Renal cortex interstitium (tissue), 15 donors: ENCODE data around the gene PRKD3. TPM values are rescaled to one million over a fixed set of nuclear protein-coding genes. Genes with fewer than 3 reads are reported as not detected.

Experiments
- DNase-seq, 11 donors: peaks; one replicate each; pipeline ENCODE4 v3.0.0-alpha.2; 2013; ENCODE audit warnings: low read depth in 9 of 11, low spot score in 4 of 11; ENCODE audit errors: extremely low read depth in 1 of 11
- long read RNA-seq, 16 experiments: transcript quantifications; one replicate each; lab custom pipeline, GENCODE V29; 2026
- polyA plus RNA-seq, 3 donors: library from polyadenylated mRNA; unstranded; fragments of 120-200 nt; gene quantifications; one replicate each; pipeline ENCODE4 v1.2.1, GENCODE V29; 2013; ENCODE audit not compliant: insufficient read length in 3 of 3

Gene PRKD3
- 10 to 100 TPM; 50.2 to 55.6 (median 55.4) TPM for polyA plus RNA-seq
- long read RNA-seq, donor 1, full-length matches to known transcripts: 4 of 4 reads
- long read RNA-seq, donor 1, partial matches to known transcripts: 0 of 4 reads
- long read RNA-seq, donor 1, other reads (novel, unspliced or antisense): 0 of 4 reads
- long read RNA-seq, donor 2, full-length matches to known transcripts: 1 of 1 reads
- long read RNA-seq, donor 2, partial matches to known transcripts: 0 of 1 reads
- long read RNA-seq, donor 2, other reads (novel, unspliced or antisense): 0 of 1 reads
- long read RNA-seq, donor 3, partial matches to known transcripts: 44 of 44 reads
- long read RNA-seq, donor 3, other reads (novel, unspliced or antisense): 0 of 44 reads
- long read RNA-seq, donor 4, partial matches to known transcripts: 32 of 33 reads
- long read RNA-seq, donor 4, other reads (novel, unspliced or antisense): 0 of 33 reads
- long read RNA-seq, donor 5: 0 reads
- long read RNA-seq, donor 6, partial matches to known transcripts: 5 of 6 reads
- long read RNA-seq, donor 6, other reads (novel, unspliced or antisense): 0 of 6 reads
- long read RNA-seq, donor 7, full-length matches to known transcripts: 3 of 3 reads
- long read RNA-seq, donor 7, partial matches to known transcripts: 0 of 3 reads
- long read RNA-seq, donor 7, other reads (novel, unspliced or antisense): 0 of 3 reads
- long read RNA-seq, donor 8, full-length matches to known transcripts: 2 of 13 reads
- long read RNA-seq, donor 8, partial matches to known transcripts: 11 of 13 reads
- long read RNA-seq, donor 8, other reads (novel, unspliced or antisense): 0 of 13 reads
- long read RNA-seq, donor 9, partial matches to known transcripts: 0 of 1 reads
- long read RNA-seq, donor 9, other reads (novel, unspliced or antisense): 0 of 1 reads
- long read RNA-seq, donor 10, partial matches to known transcripts: 0 of 1 reads
- long read RNA-seq, donor 10, other reads (novel, unspliced or antisense): 0 of 1 reads
- long read RNA-seq, donor 11, full-length matches to known transcripts: 2 of 2 reads
- long read RNA-seq, donor 11, partial matches to known transcripts: 0 of 2 reads
- long read RNA-seq, donor 11, other reads (novel, unspliced or antisense): 0 of 2 reads
- long read RNA-seq, donor 12, full-length matches to known transcripts: 1 of 1 reads
- long read RNA-seq, donor 12, partial matches to known transcripts: 0 of 1 reads
- long read RNA-seq, donor 12, other reads (novel, unspliced or antisense): 0 of 1 reads
- long read RNA-seq, donor 13, full-length matches to known transcripts: 2 of 15 reads
- long read RNA-seq, donor 13, partial matches to known transcripts: 13 of 15 reads
- long read RNA-seq, donor 13, other reads (novel, unspliced or antisense): 0 of 15 reads
- long read RNA-seq, donor 14: 0 reads
- long read RNA-seq, donor 15: 0 reads
- long read RNA-seq, donor 16, partial matches to known transcripts: 12 of 13 reads
- long read RNA-seq, donor 16, other reads (novel, unspliced or antisense): 0 of 13 reads

DNA sequence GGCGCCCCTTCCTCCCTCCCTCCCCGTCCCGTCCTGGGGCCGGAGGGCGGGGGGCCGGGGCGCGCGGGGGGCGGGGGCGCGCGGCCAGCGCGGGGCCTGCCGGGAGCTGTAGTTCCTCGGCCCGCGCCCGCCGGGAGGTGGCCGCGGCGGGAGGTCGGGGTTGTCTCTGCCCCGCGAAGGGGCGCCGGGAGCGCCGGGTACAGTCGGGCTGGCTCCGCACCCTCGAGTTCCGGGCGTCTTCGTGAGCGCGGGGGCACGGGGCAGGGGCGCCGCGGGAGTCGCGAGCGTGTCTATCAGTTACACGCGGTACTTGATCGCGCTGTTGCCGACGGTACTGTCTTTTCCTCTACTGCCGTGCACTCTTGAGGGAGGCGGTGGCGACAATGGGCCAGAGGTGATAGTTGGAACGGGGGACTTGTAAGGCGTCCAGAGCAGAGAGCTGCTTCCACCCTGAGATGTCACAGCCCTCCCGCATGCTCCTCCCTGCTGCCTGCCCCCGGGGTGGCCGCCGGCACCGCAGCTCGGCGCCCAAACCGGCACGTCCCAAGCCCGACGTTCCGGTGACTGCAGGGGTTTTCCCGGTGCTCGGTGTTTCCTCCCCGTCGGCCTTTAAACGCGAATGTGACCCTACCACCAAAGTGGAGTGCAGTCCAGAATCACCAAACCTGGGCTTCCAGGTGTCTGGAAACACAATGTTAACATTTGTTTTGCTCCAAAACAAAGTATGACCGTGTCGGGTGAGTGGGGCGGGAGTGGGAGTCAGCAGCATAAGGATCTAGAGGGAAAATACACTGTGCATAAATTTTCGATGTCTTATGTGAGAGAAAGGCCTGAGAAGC is at the start of gene PRKD3:
PRKD3 (minus strand) TSS at position 48 of the 839 bp plus-strand sequence. CDS start 8,309 bp downstream, outside the sequence.
- DNase-seq: peak in 9 of 11 donors; percentile 31 to 73 (median 63)

DNA sequence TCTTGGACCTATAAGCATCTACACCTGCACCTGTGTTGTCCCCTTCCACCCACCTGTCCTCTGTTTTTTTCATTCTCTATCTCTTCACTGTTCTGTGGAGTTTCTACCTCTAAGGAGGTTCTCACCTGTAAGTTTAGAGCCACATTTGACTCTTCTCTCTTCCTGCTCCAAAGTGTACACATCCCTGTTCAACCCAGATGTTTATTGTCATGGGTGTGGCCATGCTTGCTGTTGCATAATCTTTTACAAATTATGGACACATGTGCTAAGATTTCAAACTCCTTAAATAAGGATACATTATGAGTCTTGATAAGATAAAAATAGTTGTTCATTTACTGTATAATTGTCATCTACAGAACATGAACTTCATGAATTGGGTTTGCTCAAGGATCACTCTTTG is 47.4 kb upstream of the PRKD3 start:
- no peak for DNase-seq

- no peak for DNase-seq
Measured at GRCh38 chr2:37370666-37371065, 46.0 kb upstream of the PRKD3 start.

GRCh38 chr2:37367984-37368383 is 43.4 kb upstream of the PRKD3 start:
- no peak for DNase-seq

- DNase-seq: no peak
Measured at GRCh38 chr2:37367310-37367709, 42.7 kb upstream of the PRKD3 start.

- DNase-seq: no peak
Measured at GRCh38 chr2:37366773-37367172, 42.1 kb upstream of the PRKD3 start.

DNA sequence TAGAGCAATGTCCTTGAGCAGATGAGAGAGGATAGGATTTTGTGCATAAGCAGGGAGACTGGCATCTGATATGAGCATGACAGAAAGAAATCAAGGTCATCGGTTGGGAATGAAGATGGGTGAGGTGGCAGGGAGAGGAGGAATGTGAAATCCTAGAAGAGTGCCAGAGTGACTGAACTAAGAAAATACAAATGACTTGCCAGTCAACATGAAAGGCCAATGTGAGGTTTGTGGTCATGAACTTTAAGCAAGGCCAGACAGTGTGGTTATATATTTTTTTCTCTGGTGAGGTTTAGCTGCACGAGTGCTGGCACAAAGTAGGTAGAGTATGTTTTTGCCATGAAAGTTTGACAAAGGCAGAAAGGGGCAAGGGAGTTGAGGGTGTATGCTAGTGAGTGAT is 41.0 kb upstream of the PRKD3 start:
- DNase-seq: no peak

GRCh38 chr2:37364351-37364750 is 39.7 kb upstream of the PRKD3 start:
- DNase-seq: no peak

DNA sequence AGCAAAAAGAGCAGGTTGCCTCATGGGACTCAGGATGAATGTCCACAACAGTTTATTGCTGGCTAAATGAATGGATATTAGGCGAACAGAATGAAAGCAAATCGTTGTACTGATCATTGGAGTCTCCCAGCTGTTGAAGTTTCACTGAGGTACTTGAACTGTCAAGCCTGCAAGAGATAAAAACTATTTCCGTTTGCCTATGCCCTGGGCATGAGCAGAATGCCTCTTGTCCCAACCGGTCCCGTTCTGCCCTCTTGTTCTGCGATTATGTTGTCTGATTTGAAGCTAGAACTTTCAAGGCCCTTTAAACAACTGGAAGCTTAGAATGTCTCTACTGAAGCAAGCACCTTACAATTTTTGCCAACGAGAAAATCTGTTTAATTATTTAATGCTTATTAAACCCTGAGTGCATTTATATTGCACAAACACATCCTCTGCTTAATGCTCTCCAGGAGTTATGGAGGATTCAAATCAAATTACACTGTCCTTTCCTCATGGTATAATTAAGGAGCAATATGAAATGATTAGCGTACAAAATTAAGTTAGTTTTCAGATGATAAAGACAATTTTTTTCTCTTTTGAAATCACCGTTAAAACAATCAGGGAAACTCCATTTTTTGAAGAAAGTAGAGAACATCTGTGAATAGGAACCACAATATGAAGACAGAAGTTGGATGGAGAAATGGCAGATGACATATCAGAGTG is 37.5 kb upstream of the PRKD3 start:
- no peak for DNase-seq

GRCh38 chr2:37361216-37361815 is 36.7 kb upstream of the PRKD3 start:
- no peak for DNase-seq

GRCh38 chr2:37358466-37358865 is 33.8 kb upstream of the PRKD3 start:
- no peak for DNase-seq

DNA sequence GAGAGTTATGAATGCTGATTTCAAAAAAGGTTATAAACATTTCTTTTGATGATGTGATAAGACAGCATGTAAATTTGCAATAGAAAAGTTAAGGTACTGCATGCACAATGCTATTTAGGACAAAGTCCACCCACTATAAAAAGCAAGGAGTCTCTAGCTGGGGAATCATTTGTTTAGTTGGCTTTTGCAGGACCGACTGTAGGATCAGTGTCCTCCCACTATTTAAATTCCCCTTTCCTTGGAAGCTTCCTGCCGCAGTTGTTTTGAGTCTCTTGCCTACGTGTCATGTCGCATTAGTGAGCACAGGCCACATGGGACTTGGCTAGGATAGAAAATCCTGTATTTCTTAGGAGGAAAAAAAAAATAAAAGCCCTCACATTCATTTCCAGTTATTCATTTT is 32.9 kb upstream of the PRKD3 start:
- no peak for DNase-seq

- DNase-seq: no peak
Measured at GRCh38 chr2:37357069-37357468, 32.4 kb upstream of the PRKD3 start.

GRCh38 chr2:37356299-37356698 is 31.7 kb upstream of the PRKD3 start:
- no peak for DNase-seq

DNA sequence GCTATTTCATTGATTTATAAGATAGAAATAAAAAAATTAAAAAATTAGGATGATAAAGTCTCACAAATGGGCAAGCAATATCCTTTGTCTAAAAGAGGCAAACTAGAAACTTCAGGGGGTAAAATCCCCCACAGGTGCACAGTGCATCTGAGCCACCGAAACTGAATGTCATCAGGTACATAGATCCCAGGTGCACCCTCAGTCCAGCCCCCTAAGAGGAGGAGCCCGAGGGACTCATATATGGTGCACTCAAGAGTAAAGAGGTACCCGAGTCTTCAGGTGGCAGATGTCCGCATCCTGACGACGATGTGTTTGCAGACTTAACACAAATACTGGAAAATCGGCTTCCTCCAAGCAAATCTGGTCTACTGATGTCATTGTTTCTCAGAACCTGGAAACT is 31.1 kb upstream of the PRKD3 start:
- no peak for DNase-seq

DNA sequence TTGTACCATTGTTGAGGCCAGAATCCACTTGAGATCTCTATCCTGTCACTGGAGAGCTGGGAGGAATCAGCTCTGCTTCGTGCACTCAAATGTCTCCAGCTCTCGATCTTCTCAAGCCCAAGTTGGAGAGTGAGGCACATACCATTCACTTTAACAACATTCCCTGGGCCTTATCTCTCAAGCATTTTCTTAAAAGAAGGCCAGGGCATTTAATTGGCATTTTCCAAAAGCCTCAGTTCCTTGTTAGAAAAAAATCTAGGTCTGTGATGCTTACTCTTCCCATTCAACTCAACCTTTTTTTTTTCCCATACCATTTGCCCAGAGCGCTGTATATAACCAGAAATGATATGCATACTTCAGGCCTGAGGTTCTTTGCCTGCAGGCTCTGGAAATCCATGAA is 29.9 kb upstream of the PRKD3 start:
- DNase-seq: no peak

GRCh38 chr2:37350034-37350433 is 25.4 kb upstream of the PRKD3 start:
- DNase-seq: peak in 4 of 11 donors; percentile 33 to 70 (median 50)
